T-helper 2 cell treated with Interferon-gamma antibody and Interleukin-4, amounts not matched to agents 100 ng/mL and 5 ng/mL, for 36 hours (primary cell): ENCODE data around the gene CDON. TPM values are rescaled to one million over a fixed set of nuclear protein-coding genes. Genes with fewer than 3 reads are reported as not detected.
"Not testable (repeated sequence)": the region's sequence is repeated elsewhere in the genome, so short reads cannot be mapped to it uniquely, and the experiment has no call there.

Experiments
- intact Hi-C: fragments of 100-400 bp; cut with micrococcal nuclease; formaldehyde crosslinking; loops from one replicate; pipeline ENCODE4 v1.15.1; 2023
- total RNA-seq: library from RNA; stranded (reverse); gene quantifications from 2 replicates; pipeline ENCODE4 v1.2.3, GENCODE V29; 2022

Gene CDON
- total RNA-seq, 1 donor from 2014 or later = 4.5 TPM

DNA sequence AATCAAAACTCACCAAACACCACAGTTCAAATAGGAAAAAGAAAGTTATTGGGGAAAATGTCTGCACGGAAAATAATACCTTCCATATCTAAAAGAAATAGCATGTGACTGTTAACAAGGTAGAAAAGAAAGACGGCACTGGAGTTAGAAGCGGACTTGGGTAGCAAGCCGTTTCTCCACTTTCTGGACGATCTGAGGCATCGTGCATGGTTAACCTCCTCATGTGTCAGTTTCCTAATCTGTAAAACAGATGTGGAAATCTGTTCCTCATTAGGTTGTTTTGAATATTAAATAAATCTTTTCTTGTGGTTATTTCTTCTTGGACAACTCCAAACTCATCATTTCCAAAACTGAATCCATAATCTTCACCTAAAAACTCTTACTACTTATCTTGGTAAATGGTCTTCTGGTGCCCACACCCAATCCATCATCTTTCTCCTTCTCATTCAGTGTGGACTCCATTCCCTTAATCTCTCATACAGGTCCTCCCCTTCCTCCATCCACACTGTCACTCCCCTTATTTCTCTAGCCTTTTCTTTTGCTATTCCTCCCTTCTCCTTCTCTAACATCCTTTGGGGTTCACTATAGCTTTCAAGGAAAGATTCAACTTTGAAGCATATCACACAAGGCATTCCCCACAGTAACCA lies 63.3 kb downstream of the CDON start:
- intact Hi-C loops = no loop called here

DNA sequence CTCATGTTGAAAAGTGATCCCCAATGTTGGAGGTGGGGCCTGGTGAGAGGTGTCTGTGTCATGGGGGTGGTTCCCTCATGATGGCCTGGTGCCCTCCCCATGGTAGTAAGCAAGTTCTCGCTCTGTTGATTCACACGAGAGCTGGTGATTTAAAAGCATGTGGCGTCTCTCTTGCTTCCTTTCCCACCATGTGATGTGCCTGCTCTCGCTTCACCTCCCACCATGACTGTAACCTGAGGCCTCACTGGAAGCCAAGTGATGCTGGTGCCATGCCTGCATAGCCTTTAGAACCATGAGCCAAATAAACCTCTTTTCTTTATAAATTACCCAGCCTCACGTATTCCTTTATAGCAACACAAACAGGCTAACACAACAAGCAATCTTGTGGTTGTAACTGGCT lies 64.4 kb downstream of the CDON start:
- intact Hi-C loops = no loop called here

DNA sequence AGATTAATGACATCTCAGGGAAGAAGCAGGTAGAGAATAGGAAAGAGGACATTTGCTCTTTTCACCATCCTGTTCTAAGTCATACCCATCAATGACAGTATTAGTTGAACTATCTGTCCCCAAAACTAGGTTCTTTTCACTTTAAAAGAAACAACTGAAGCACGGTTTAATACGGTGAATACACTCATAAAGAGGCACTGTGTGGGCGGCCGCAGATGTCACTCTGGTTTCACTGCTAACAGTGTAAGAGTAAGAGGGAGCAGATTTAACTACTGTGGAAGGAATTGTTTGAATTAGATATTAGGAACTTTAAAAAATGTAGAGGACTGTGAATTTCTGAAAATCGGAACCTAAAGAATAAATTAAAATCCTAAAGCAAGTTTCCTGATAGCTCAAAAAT lies 67.4 kb downstream of the CDON start:
- intact Hi-C loops = no loop called here

DNA sequence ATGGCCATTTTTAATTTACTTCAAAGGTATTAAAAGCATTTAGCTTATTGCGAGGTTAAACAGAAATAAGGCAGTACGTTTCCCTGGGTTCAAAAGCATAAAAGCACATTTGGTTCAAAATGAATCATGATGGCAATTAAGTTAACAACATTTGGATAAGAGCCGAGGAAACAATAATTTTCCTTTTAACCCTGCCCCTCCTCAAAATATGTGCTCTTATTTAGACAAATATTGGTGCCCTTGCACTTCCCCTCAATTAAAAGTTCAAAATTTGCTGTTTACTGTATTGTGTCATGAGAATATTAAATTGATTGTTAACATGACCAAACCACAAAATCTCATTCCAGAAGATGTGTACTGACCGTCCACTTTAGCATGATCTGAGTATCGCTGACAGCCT lies 68.2 kb downstream of the CDON start:
- intact Hi-C loops = no loop called here

DNA sequence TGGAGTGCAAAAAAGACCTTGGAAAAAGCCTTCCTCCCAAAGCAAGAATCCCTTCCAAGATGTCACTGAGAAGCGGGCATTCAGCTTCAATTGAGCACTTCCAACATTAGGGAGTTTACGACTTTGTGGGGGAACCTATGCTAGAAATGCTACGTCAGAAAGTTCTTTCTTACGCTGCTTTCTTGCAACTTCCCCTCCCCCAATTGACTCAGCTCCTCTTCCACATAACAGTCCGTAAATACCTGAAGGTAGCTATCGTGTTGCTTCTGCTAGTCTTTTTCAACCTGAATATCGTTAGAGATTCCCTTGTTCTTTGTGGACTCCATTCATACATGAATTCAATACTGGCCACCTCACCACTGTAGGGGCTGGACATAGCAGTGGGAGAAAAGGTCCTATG lies 69.8 kb downstream of the CDON start:
- intact Hi-C loops = no loop called here

DNA sequence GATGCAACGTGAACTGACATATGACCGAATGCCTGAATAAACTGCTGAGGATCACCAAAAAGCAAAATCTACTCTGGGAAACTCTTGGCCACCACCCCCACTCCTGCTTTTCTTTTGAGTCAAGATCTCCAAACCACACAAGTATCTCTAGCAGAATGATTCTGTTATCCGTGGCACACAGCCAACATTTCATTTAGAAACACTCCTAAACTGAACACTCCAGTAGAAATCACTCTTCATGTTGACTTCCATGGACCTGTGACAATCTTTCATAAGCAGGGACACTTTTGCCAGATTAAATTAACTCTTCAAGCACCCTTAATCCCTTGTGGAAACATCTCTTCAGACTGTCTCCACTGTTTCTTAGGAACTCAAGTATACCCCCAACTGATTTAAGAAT lies 72.4 kb downstream of the CDON start:
- intact Hi-C loops = no loop called here

DNA sequence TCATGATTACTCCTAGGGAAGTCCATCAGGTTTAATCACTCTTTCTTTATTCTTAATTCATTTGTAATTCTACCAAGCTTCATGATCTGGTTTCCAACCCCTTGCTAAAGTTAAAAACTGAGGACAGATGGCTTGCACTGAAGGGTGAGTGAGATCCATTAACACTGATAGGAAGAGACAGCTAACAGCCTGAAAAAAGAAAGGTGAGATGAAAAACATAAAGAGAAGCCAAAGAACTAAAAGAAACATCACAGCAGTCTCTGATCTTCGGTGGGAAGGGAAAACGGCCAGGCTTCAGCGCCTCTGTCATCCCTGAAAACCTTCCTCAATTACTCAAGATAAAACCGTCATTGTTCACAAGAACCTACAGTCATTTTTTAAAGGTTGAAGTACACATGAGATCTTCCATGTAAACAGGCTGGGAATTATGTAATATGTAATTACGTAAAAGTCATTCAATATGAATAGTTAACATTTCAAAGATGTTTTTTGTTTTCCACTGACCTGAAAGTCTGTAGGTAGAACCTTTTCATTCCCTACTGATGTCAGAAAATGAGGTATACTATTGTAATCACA lies 75.5 kb downstream of the CDON start:
- intact Hi-C loops = no loop called here

DNA sequence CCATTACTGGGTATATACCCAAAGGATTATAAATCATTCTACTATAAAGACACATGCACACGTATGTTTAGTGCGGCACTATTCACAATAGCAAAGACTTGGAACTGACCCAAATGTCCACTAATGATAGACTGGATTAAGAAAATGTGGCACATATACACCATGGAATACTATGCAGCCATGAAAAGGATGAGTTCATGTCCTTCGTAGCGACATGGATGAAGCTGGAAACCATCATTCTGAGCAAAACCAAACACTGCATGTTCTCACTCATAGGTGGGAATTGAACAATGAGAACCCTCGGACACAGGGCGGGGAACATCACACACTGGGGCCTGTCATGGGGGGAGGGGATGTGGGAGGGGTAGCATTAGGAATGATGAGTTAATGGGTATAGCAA lies 76.7 kb downstream of the CDON start:
- intact Hi-C loops = not testable (repeated sequence)

DNA sequence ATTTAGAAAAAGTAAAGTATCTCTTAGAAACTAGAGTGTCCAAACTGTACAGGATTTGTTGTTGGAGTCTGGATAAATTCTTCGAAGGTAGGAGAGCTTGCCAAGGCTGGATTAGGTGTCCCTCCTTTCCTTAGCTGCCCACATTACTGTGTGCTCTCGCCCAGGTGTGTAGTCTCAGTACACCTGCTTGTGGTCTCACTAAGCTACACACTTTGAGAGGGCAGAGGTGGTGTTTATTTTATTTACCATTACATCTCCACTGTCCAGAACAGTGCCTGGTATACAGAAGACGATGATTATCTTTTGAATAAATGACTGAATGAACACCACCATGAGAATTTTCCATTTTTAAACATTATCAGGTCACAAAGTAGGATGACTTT lies 80.3 kb downstream of the CDON start:
- intact Hi-C loops = no loop called here

DNA sequence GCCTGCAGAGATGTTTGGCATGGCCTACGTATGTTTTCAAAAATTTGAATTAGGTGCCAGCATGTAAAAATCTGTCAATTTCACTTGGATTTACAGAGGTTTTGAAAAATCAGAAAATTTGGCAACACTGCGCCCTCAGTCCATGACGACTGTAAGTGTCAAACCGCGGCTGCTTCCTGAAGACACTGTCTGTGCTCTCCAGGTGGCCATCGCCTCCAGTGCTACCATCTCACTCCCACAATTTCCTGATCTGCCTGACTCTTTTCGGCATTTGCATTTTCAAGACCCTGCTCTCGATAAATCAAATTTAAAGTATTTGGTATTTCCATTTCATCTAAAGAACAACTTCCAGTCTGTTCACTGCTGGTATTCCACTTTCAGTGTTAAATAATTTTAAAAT lies 82.2 kb downstream of the CDON start:
- intact Hi-C loops = no loop called here

DNA sequence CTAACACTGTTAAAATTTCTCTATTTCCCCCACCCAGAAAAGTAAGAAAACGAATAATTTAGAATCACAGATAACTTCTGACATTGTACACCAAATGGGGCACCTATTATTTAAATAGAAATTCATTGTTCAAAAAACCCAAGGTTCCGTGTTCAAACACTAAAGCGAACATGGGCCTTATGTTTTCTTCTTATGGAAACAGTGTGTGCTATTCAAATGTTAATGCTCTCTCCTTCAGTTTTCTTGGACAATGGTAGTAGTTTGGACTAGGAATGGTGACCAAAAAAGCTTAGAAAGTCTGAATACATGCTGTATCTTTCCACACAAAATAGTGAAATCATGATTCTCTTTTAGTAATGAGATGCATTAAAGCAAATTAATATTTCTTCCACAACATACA lies 83.2 kb downstream of the CDON start:
- intact Hi-C loops = no loop called here

DNA sequence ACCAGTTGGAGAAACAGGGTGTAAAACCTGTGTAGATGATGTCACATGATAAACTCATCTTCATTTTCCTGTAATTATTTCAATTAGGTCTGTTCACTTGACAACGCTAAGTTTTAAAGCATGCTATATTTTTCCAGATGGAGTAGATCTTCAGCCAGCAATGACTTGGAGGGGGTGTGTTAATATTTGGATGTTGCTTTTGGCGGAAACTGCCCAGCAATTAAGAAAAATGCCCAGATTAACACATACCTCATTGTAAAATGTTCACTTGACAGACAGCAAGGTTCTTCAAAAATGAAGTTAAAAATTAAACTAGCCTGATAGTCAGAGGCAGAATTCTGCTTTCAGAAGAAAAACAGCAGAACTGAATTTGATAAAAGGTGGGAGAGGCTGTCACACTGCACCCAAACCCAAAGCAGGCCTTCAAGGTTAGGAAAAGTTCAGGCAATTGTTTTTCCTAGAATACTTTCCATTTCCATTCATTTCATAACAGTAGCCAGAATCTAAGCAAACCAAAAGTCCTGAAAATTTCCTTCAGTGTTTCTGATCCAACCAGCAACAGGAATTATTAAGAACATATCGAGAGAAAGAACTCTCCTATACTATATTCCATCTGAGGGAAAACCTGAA lies 83.8 kb downstream of the CDON start:
- intact Hi-C loops = no loop called here

DNA sequence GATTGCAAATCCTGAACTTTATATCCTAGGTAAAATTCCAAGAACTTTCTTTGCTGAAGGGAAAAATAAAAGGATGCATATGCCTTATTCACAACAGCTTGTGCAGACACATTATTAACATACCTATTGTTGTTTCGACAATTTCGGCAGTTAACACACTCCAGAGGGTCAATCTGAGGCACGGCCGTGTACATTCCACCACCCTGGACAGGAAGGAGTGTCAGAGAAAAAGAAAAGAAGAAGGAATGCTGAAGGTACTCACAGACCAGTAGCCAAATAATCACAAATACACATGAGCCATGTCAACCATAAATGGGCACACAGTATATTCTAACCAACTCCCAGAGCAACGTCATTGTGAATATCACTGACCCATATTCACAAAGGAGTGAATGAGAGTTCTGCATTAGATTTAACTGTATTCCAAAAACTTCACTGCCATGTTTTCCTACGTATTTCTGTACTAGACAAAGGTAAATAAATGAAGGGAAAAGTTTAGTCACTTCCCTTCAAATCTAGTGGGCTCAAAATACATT lies 84.4 kb downstream of the CDON start:
- intact Hi-C loops = no loop called here

DNA sequence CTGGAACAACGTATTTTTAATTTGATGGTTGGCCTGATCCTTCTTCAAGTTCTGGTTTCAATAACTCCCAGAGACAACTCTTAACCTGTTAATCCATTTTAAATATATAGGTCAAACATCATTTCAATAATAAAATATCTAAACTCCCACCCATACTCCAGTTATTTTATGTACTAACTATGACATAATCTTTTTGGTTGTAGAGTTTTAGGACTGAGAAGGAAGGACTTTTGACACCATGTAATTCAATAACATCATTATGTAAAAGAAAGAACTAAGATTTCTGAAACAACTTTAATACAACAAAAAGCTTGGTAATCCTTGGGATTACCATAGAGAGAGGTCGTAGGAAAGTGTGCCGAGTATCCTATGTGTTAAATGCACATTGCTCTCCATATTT lies 85.3 kb downstream of the CDON start:
- intact Hi-C loops = no loop called here

DNA sequence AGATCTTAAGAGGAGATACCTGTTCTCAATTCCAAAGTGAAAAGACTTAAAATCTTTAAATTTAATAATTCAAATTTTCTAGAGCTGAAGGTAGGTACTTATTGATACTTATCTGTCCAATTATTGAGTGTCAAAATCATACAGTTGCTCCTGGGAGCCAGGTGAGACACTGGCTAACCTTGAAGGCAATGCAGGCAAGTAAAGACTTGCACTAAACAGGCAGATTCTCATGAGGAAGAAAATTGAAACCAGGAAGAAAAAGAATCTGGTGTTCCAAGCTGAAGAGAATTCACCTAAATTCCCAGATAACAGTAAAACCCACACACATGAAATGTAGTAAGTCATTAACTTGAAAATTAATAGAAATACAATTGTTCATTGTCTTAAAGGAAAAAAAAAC lies 86.5 kb downstream of the CDON start:
- intact Hi-C loops = no loop called here

DNA sequence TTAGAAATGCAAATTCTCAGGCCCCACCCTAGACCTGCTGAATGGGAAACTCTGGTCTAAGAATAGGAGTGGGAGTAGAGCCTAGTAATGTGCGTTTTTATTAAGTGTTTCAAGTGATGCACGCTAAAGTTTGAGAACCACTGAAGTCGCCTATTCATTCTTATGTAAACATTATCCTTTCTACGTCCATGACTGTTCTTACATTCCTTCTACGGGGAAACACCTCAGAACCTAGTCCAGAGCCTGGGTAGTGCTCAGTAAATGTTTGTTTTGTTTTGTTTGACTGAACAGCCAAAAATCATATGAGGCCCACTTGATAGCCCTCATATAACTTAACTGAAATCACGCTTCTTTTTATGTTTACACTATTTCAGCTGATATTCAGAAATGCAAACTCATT lies 87.0 kb downstream of the CDON start:
- intact Hi-C loops = no loop called here

DNA sequence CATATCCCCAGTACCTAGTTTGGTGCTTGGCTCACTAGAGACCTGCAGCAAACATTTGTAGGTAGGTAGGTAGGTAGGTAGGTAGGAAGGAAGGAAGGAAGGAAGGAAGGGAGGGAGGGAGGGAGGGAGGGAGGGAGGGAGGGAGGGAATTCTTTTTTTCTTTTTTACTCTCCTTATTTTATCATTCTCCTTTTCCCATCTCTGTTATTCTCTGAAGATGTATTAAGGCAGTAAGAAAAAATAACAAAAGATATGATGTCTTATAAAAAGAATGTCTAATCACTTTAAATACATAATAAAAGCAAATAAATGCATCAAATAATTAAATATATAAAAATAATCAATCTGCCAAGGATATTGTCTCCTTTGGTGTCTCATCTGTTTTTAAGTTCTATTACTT lies 88.4 kb downstream of the CDON start:
- intact Hi-C loops = no loop called here

DNA sequence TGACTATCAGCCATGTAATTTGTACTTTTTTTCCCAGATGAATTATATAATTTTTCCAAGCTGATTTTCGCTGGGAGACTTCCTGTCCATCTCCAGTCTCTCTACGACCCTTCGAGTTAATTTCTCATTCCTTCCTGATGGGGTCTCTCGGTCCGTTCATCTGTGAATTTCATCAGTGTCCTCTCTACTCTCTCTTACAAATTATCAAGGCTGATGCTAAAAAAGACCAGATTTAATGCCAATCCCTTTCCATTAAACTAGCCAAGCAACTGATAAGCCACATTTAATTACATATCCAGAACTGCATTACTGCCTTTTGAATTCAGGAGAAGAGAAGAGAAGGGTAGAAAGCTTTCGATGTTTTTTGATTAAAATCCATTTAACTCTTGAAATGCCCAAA lies 91.0 kb downstream of the CDON start:
- intact Hi-C loops = no loop called here

DNA sequence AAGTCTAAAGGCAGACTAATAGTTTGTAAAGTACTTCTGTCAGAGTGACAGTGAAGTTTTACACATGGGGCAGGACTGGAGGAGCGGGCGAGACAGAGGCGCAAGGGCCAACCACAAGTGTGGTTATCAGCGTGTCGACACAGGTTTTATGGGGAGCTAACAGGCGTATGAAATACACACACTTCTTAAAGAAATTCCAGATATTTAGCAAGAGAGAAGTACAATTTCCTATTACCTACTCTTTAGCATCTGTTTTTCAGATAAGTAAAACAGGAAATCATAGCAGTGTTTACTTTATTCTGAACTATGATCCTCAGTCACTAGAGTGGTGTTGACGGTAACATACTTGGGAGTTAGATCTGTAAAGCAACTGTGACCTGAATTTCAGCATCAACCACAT lies 94.3 kb downstream of the CDON start:
- intact Hi-C loops = no loop called here

DNA sequence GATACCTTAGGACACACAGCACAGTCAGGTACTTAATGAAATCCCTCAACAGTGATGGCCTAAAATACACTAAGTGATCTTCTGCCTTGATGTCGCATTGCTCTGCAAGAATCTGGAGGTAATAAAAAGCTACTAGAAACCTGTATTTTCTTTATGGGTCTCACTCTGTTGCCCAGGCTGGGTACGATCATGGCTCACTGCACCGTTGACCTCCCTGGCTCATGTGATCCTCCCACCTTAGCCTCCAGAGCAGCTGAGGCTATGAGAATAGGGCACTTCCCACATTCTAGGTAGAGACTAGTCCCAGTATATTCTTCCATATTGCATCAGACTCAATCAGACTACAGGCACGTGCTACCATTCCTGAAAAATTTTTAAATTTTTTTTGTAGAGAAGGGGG lies 95.2 kb downstream of the CDON start:
- intact Hi-C loops = no loop called here

DNA sequence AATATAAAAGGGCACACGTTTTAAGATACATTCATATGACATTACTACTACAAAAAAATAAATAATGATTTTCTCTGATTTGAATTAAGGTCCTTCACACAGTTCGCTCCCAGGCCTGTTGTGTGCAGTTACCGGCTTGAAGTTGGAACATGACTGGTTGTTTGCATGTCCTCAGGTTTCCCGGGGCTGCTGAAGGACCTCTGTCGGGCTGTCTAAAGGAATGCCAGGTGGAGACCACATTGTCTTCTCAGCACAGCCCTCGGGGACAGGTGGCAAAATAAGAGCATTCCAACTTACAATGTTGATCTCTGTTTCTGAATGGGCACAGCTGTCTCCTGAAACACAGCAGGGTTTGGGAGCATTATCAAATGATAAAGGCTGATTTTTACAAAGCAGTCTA lies 101.9 kb downstream of the CDON start:
- intact Hi-C loops = no loop called here

DNA sequence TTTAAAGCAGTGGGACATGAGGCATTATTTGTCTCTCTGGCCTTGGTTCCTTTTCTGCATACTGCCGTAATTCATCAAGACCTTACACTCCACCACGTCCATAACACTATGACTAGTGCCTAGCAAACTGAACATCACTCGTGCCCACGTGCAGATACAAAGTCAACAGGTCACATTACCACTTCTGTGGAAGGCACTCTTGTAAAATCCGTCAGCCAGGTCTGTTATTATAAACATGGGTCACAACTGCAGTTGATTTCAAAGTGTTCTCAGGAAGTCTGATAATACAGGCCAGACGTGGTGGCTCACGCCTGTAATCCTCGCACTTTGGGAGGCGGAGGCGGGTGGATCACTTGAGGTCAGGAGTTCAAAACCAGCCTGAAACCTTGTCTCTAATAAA lies 102.7 kb downstream of the CDON start:
- intact Hi-C loops = no loop called here

DNA sequence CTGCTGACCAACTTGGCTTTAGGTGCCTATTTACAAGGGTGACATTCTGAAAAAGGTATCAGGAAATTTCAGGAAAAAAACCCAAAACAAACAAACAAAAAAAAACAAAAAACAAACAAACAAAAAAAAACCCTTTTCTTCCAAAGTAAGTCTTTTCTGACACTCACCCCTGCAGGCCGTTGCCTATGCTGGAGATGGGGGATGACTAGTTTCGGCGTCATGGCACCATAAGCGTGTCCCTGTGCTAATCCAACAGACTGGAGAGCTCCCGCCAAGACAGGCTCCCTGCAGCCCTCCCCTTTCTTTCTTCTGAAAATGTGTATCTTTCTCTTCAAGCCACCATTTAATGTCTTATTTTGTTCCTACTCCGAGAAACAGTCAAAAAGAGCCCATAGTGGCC lies 103.2 kb downstream of the CDON start:
- intact Hi-C loops = no loop called here
